ENCODE data around the gene PABPN1.

- peak; percentile 8 for TF ChIP-seq CTCF (IDR thresholded peaks at IDR 0.05; ENCODE audit: insufficient read depth, low read depth, low read length)
- TF ChIP-seq EZH2 (IDR thresholded peaks at IDR 0.05; ENCODE audit: insufficient read depth, low read length), result no peak
These were observed 21.9 kb upstream of the PABPN1 start for GRCh38 chr14:23299211-23299957.
